Measurements from ENCODE around the gene PTDSS2. TPM values are rescaled to one million over a fixed set of nuclear protein-coding genes. Genes with fewer than 3 reads are reported as not detected.

PTDSS2 gene
- total and polyA plus RNA-seq, 2 of the 13 experiments (the other 11 are each of a cell fraction or from before 2014, with no cell fraction given), result 21.7 to 26.4 TPM

- TF ChIP-seq TERF1 (CRISPR knock-in tag; IDR thresholded peaks at IDR 0.05) (no peak), SCMH1 (CRISPR knock-in tag; IDR thresholded peaks at IDR 0.05; ENCODE audit: borderline replicate concordance) (no peak), PLRG1 (conservative IDR thresholded peaks at IDR 0.05) (no peak), NRL (CRISPR knock-in tag; IDR thresholded peaks at IDR 0.05; ENCODE audit: borderline replicate concordance) (0 out of 2 replicates have a peak, but pooled peaks have one; percentile 24), E2F5 (CRISPR knock-in tag; conservative IDR thresholded peaks at IDR 0.05) (0 out of 2 replicates have a peak, but pooled peaks have one; percentile 14), TOE1 (CRISPR knock-in tag; IDR thresholded peaks at IDR 0.05) (no peak), FOXA1 (IDR thresholded peaks at IDR 0.05) (no peak), FOXA1 (CRISPR knock-in tag; IDR thresholded peaks at IDR 0.05) (no peak), RARG (CRISPR knock-in tag; IDR thresholded peaks at IDR 0.05; ENCODE audit: low read depth) (no peak), MYC (CRISPR knock-in tag; IDR thresholded peaks at IDR 0.05; ENCODE audit: borderline replicate concordance) (peak; percentile 83; the same call in 1 of the 2 replicates), ATAD3A (CRISPR knock-in tag; IDR thresholded peaks at IDR 0.05) (no peak), PRDM15 (CRISPR knock-in tag; IDR thresholded peaks at IDR 0.05) (no peak), EP300 (IDR thresholded peaks at IDR 0.05; ENCODE audit: low read depth in 2 of 2, low read length in 2 of 2) (no peak), EP300 (CRISPR knock-in tag; IDR thresholded peaks at IDR 0.05; ENCODE audit: borderline replicate concordance) (no peak), SRSF1 (optimal IDR thresholded peaks at IDR 0.05; ENCODE audit: low read depth, low read length) (no peak), FOXP4 (CRISPR knock-in tag; IDR thresholded peaks at IDR 0.05) (no peak; the same call in 1 of the 2 replicates)
These were observed 68.6 kb downstream of the PTDSS2 start (continued) for GRCh38 chr11:518463-519202.
